Ishikawa (cell line): Measurements from ENCODE around the gene TGFBR3L.

Experiments
- CEBPB ChIP-seq: IDR thresholded peaks from 2 replicates; pipeline ENCODE4 v1.6.1; 2012
- CREB1 ChIP-seq: IDR thresholded peaks from 2 replicates; pipeline ENCODE4 v1.6.1; 2012; ENCODE audit warnings: low read depth
- EGR1 ChIP-seq: IDR thresholded peaks from 2 replicates; pipeline ENCODE4 v1.6.1; 2012
- EP300 ChIP-seq: IDR thresholded peaks from 2 replicates; pipeline ENCODE4 v1.6.1; 2012; ENCODE audit warnings: borderline replicate concordance
- FOXM1 ChIP-seq: IDR thresholded peaks from 2 replicates; pipeline ENCODE4 v1.6.1; 2012; ENCODE audit warnings: low read depth, borderline replicate concordance
- MAX ChIP-seq: IDR thresholded peaks from 2 replicates; pipeline ENCODE4 v1.6.1; 2012
- NFIC ChIP-seq: IDR thresholded peaks from 2 replicates; pipeline ENCODE4 v1.6.1; 2012
- RAD21 ChIP-seq: IDR thresholded peaks from 2 replicates; pipeline ENCODE4 v1.6.1; 2012; ENCODE audit warnings: low read depth
- TAF1 ChIP-seq: IDR thresholded peaks from 2 replicates; pipeline ENCODE4 v1.6.1; 2012; ENCODE audit warnings: low read depth, mild to moderate bottlenecking
- TCF12 ChIP-seq: IDR thresholded peaks from 2 replicates; pipeline ENCODE4 v1.6.1; 2012; ENCODE audit warnings: low read depth
- TEAD4 ChIP-seq: IDR thresholded peaks from 2 replicates; pipeline ENCODE4 v1.6.1; 2012
- USF1 ChIP-seq: IDR thresholded peaks from 2 replicates; pipeline ENCODE4 v1.6.1; 2012
- YY1 ChIP-seq: IDR thresholded peaks from 2 replicates; pipeline ENCODE4 v1.6.1; 2012; ENCODE audit warnings: low read depth
- ZBTB7A ChIP-seq: IDR thresholded peaks from 2 replicates; pipeline ENCODE4 v1.6.1; 2012; ENCODE audit warnings: low read depth
- TF ChIP-seq, protein P1 (sequence below): IDR thresholded peaks from 2 replicates; pipeline ENCODE4 v1.6.1; 2012; ENCODE audit warnings: low read depth, mild to moderate bottlenecking

The TGFBR3L gene

DNA sequence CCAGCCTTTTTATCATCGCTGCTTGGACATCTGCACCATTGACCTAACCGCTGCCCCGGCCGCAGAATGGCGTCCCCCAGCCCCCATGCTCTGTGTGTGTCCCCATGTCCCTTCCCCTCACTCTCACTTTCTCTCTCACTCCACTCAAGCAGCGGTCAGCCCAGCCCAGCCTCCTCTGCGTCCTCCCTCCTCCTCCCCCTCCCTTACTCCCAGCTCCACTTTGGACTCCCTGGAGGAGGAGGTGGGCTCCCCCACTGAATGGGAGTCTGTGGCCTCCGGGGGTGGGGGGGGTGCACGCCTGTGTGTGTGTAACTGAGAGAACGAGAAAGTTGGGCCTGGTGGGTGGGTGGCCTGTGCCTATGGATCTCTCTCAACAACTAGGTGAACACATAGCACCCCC, 8.8 kb upstream of the TGFBR3L start:
- TF ChIP-seq EGR1 (no peak), ZBTB7A (no peak), CREB1 (no peak), RAD21 (no peak), CEBPB (no peak), FOXM1 (no peak), TCF12 (no peak), EP300 (no peak), MAX (no peak), YY1 (no peak), TEAD4 (no peak), TAF1 (no peak), USF1 (no peak), NFIC (no peak)
- TF ChIP-seq, protein P1, sequence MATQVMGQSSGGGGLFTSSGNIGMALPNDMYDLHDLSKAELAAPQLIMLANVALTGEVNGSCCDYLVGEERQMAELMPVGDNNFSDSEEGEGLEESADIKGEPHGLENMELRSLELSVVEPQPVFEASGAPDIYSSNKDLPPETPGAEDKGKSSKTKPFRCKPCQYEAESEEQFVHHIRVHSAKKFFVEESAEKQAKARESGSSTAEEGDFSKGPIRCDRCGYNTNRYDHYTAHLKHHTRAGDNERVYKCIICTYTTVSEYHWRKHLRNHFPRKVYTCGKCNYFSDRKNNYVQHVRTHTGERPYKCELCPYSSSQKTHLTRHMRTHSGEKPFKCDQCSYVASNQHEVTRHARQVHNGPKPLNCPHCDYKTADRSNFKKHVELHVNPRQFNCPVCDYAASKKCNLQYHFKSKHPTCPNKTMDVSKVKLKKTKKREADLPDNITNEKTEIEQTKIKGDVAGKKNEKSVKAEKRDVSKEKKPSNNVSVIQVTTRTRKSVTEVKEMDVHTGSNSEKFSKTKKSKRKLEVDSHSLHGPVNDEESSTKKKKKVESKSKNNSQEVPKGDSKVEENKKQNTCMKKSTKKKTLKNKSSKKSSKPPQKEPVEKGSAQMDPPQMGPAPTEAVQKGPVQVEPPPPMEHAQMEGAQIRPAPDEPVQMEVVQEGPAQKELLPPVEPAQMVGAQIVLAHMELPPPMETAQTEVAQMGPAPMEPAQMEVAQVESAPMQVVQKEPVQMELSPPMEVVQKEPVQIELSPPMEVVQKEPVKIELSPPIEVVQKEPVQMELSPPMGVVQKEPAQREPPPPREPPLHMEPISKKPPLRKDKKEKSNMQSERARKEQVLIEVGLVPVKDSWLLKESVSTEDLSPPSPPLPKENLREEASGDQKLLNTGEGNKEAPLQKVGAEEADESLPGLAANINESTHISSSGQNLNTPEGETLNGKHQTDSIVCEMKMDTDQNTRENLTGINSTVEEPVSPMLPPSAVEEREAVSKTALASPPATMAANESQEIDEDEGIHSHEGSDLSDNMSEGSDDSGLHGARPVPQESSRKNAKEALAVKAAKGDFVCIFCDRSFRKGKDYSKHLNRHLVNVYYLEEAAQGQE: no peak

GRCh38 chr19:7907122-7907521, 7.5 kb upstream of the TGFBR3L start:
- no peak for TF ChIP-seq TEAD4
- no peak for TF ChIP-seq TCF12
- no peak for TF ChIP-seq YY1
- TF ChIP-seq, protein P1: no peak
- TF ChIP-seq CREB1: no peak
- no peak for TF ChIP-seq NFIC
- no peak for TF ChIP-seq MAX
- TF ChIP-seq USF1: no peak
- TF ChIP-seq FOXM1: no peak
- no peak for TF ChIP-seq EP300
- no peak for TF ChIP-seq ZBTB7A
- no peak for TF ChIP-seq CEBPB
- TF ChIP-seq TAF1: no peak
- no peak for TF ChIP-seq RAD21
- no peak for TF ChIP-seq EGR1

DNA sequence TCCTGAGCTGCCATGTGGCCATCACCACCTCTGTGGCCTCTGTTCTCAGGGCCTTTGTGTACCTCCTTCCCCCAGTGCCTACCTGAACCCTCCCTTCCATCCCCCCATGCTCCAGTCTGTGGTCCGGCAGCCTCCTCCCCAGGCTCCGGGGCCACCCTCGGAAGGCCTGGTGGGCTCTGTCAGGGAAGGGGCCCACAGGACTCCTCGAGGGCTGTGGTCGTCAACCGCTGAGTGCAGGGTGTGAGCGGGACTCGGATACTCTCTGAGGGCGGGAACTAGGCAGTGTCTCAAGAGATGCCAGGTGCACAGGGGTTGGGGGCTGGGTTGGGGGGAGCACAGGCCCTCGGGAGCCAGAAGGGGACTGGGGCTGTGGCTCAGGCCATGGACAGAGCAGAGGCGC, 7.1 kb upstream of the TGFBR3L start:
- TF ChIP-seq CREB1 (no peak), FOXM1 (no peak), TCF12 (no peak), USF1 (no peak), EP300 (no peak), YY1 (no peak), NFIC (no peak), MAX (no peak), TAF1 (no peak), EGR1 (no peak), TEAD4 (no peak)

DNA sequence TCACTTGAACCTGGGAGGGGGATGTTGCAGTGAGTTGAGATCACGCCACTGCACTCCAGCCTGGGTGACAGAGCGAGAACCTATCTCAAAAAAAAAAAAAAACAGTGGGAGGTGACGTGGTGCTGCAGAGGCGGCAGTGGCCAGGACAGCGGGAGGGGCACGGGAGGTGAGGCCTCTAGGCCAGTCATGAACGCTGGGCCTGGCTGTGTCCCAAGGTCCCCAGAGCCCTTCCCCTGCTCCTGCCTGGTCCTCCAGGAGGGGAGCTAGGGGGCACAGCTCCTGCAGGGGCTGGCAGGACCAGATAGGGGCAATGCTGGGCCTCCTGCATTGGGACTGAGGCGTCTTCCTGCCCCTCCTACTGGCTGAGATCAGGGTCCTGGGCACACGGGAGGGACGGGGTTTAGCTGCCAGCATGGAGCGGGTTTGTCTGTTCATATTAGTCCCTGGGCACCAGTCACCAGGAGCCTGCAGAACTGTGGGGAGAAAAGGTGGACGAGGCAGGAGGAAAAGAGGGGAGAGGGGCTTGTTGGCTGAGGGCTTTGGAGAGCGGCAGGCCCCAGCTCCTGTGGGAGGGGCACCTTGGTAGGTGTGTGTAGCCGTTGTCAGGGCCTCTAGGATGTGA, 6.4 kb upstream of the TGFBR3L start:
- TF ChIP-seq NFIC: no peak
- TF ChIP-seq, protein P1: no peak
